ENCODE data around the gene HSH2D.
"Not testable (repeated sequence)": the region's sequence is repeated elsewhere in the genome, so short reads cannot be mapped to it uniquely, and the experiment has no call there.

The HSH2D gene

GRCh38 chr19:16143399-16144215 is at the start of gene HSH2D:
HSH2D (plus strand) TSS chr19:16143685; CDS start chr19:16148751, 5,066 bp downstream.
- no peak within 1 kb of the TSS for H3K4me3 ChIP-seq (replicated peaks in 1 of 2; ENCODE audit: low read depth in 2 of 2, low read length in 2 of 2)
- TF ChIP-seq, protein P1, sequence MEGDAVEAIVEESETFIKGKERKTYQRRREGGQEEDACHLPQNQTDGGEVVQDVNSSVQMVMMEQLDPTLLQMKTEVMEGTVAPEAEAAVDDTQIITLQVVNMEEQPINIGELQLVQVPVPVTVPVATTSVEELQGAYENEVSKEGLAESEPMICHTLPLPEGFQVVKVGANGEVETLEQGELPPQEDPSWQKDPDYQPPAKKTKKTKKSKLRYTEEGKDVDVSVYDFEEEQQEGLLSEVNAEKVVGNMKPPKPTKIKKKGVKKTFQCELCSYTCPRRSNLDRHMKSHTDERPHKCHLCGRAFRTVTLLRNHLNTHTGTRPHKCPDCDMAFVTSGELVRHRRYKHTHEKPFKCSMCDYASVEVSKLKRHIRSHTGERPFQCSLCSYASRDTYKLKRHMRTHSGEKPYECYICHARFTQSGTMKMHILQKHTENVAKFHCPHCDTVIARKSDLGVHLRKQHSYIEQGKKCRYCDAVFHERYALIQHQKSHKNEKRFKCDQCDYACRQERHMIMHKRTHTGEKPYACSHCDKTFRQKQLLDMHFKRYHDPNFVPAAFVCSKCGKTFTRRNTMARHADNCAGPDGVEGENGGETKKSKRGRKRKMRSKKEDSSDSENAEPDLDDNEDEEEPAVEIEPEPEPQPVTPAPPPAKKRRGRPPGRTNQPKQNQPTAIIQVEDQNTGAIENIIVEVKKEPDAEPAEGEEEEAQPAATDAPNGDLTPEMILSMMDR (IDR thresholded peaks at IDR 0.05; ENCODE audit: low read depth, low read length), result no peak
- no peak for DNase-seq (ENCODE audit: low read depth in 2 of 2)

GRCh38 chr19:16094360-16095070 is 49.0 kb upstream of the HSH2D start:
- TF ChIP-seq, protein P1 (IDR thresholded peaks at IDR 0.05; ENCODE audit: low read depth, low read length), result no peak
- DNase-seq (ENCODE audit: low read depth in 2 of 2), result peak; percentile 48 to 58
- H3K4me3 ChIP-seq (replicated peaks in 1 of 2; ENCODE audit: low read depth in 2 of 2, low read length in 2 of 2), result no peak overlapping the region

DNA sequence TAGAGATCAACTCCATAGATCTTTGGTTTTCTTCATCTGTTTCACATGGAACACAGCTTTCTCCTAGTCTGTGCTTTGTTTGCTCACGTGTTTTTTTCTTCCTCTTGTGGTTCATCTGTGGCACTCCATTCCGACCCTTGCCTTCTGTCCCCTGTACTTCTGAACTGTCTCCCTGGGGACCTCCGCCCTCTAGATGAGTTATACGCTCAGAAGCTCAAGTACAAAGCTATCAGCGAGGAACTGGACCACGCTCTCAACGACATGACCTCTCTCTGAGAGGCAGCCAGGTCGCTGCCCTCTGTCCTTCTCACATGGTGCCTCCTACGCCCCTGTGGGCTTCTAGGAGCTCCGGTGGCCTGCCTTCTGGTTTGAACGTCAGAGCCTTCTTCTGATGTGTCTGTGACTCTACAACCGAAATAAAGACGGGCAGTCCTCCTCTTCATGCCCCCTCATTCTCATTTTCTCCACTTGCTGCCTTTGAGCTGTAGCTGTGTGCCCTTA is 48.4 kb upstream of the HSH2D start:
- H3K4me3 ChIP-seq (replicated peaks in 1 of 2; ENCODE audit: low read depth in 2 of 2, low read length in 2 of 2), result no peak overlapping the region
- TF ChIP-seq, protein P1 (IDR thresholded peaks at IDR 0.05; ENCODE audit: low read depth, low read length), result no peak
- DNase-seq (ENCODE audit: low read depth in 2 of 2), result peak in 1 of 2 donors; percentile 63

- no peak overlapping the region for H3K4me3 ChIP-seq (replicated peaks in 1 of 2; ENCODE audit: low read depth in 2 of 2, low read length in 2 of 2)
- DNase-seq (ENCODE audit: low read depth in 2 of 2), result peak in 1 of 2 donors; percentile 36
- TF ChIP-seq, protein P1 (IDR thresholded peaks at IDR 0.05; ENCODE audit: low read depth, low read length), result no peak
Measured at GRCh38 chr19:16096280-16096855, 47.1 kb upstream of the HSH2D start.

DNA sequence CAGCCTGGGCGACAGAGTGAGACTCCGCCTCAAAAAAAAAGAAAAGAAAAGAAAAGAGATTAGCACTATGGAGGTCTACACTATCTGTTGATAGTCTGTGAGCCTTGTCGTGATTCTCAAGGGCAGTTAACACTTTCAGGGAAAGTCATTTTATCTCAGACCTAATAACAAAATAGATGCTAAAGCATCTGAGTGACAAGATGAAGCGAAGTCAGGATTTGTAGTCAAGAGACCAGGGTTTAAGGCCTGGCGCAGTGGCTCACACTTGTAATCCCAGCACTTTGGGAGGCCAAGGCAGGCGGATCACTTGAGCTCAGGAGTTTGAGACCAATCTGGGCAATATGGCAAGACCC is 45.1 kb upstream of the HSH2D start:
- TF ChIP-seq, protein P1 (IDR thresholded peaks at IDR 0.05; ENCODE audit: low read depth, low read length), result no peak
- no peak overlapping the region for H3K4me3 ChIP-seq (replicated peaks in 1 of 2; ENCODE audit: low read depth in 2 of 2, low read length in 2 of 2)
- DNase-seq (ENCODE audit: low read depth in 2 of 2), result no peak

DNA sequence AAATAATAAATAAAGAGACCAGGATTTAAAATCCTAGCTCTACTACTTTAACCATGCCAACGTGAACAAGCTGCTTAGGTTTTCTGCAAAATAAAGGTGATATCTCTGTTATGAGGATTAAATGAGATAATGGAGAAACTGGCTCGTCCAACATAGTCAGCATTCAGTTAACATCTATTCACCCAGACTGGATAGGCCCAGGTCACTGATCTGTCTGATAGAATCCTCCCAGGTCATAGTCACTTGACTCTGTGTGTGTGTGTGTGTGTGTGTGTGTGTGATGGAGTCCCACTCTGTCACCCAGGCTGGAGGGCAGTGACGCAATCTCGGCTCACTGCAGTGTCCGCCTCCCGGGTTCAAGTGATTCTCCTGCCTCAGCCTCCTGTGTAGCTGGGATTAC is 44.7 kb upstream of the HSH2D start:
- no peak overlapping the region for H3K4me3 ChIP-seq (replicated peaks in 1 of 2; ENCODE audit: low read depth in 2 of 2, low read length in 2 of 2)
- TF ChIP-seq, protein P1 (IDR thresholded peaks at IDR 0.05; ENCODE audit: low read depth, low read length), result no peak
- peak in 1 of 2 donors; percentile 38 for DNase-seq (ENCODE audit: low read depth in 2 of 2)

- H3K4me3 ChIP-seq (replicated peaks in 1 of 2; ENCODE audit: low read depth in 2 of 2, low read length in 2 of 2); DNase-seq (ENCODE audit: low read depth in 2 of 2): not testable (repeated sequence)
Measured at GRCh38 chr19:16099314-16099965, 44.0 kb upstream of the HSH2D start.
